H1 (cell line): ENCODE results near the gene NRXN3. TPM values are rescaled to one million over a fixed set of nuclear protein-coding genes. Genes with fewer than 3 reads are reported as not detected.

ENCODE experiments used
- CTCF ChIA-PET: fragments of 300-600 bp; sonication (Branson Sonifier 250); formaldehyde crosslinking; loops from one replicate; lab custom pipeline; 2021; ENCODE audit not compliant: partially characterized antibody; lab: Charles Lee
- POLR2A ChIA-PET: fragments of 300-600 bp; sonication (Branson Sonifier 250); formaldehyde crosslinking; loops from one replicate; lab custom pipeline; 2021; ENCODE audit warnings: inconsistent platforms; ENCODE audit not compliant: partially characterized antibody; lab: Charles Lee
- DNase-seq, 2 experiments: peaks; one replicate each; pipeline versions ENCODE4 v3.0.0 to v3.0.0-alpha.2; 2010 to 2022; ENCODE audit warnings: low spot score in 2 of 2, low read depth in 1 of 2, mixed read lengths in 1 of 2
- FAIRE-seq: peaks from 2 replicates; lab custom pipeline; 2011; peaks lifted over from hg19 to GRCh38; lab: Jason Lieb, UNC
- H2AFZ ChIP-seq: 2 replicates; pipeline ENCODE4 v1.8.1; 2012; ENCODE audit warnings: low read length, inconsistent platforms
- H2AK5ac ChIP-seq: 2 replicates; pipeline ENCODE4 v1.6.1; 2013; ENCODE audit warnings: low read depth, low read length
- H2BK120ac ChIP-seq: replicated peaks from 2 replicates; pipeline ENCODE3; 2013; ENCODE audit warnings: low read depth, low read length, inconsistent platforms
- H2BK12ac ChIP-seq: 2 replicates; pipeline ENCODE4 v1.6.1; 2013; ENCODE audit warnings: low read depth, low read length
- H2BK15ac ChIP-seq: 2 replicates; pipeline ENCODE4 v1.6.1; 2013; ENCODE audit warnings: low read length
- H2BK20ac ChIP-seq: 2 replicates; pipeline ENCODE4 v1.6.1; 2013; ENCODE audit warnings: low read length
- H2BK5ac ChIP-seq: 2 replicates; pipeline ENCODE4 v1.6.1; 2013; ENCODE audit warnings: low read depth, low read length
- H3K14ac ChIP-seq: 2 replicates; pipeline ENCODE4 v1.6.1; 2013; ENCODE audit warnings: inconsistent platforms; ENCODE audit not compliant: insufficient read length
- H3K18ac ChIP-seq: 2 replicates; pipeline ENCODE4 v1.6.1; 2013; ENCODE audit warnings: low read length; ENCODE audit errors: extremely low read depth
- H3K23ac ChIP-seq: 2 replicates; pipeline ENCODE4 v1.6.1; 2013; ENCODE audit warnings: inconsistent platforms; ENCODE audit not compliant: insufficient read length
- H3K23me2 ChIP-seq: 2 replicates; pipeline ENCODE4 v1.6.1; 2013; ENCODE audit warnings: low read depth, low read length
- H3K27ac ChIP-seq: 2 replicates; pipeline ENCODE4 v1.6.1; 2011; ENCODE audit warnings: low read depth, low read length, inconsistent platforms
- H3K27me3 ChIP-seq, 4 experiments: replicated peaks in 1 of 4; 1 replicate in 1 of 4; 2 replicates in 3 of 4; pipeline versions ENCODE4 v1.6.1 to v1.8.1; 2011 to 2013; ENCODE audit warnings: low read length in 3 of 4, mild to moderate bottlenecking in 3 of 4, inconsistent platforms in 2 of 4, mixed read lengths in 2 of 4, moderate library complexity in 1 of 4; ENCODE audit not compliant: control insufficient read depth in 3 of 4, insufficient read depth in 3 of 4; ENCODE audit errors: extremely low read depth in 1 of 4
- H3K36me3 ChIP-seq, 4 experiments: 2 replicates each; pipeline versions ENCODE4 v1.6.1 to v1.8.1; 2011 to 2013; ENCODE audit warnings: mild to moderate bottlenecking in 4 of 4, low read length in 3 of 4, moderate library complexity in 2 of 4, control low read depth in 1 of 4, inconsistent platforms in 1 of 4; ENCODE audit not compliant: insufficient read depth in 4 of 4, control insufficient read depth in 2 of 4
- H3K4ac ChIP-seq: replicated peaks from 2 replicates; pipeline ENCODE3; 2013; ENCODE audit warnings: low read length, low read depth, mixed read lengths, inconsistent platforms; ENCODE audit not compliant: insufficient read length
- H3K4me1 ChIP-seq, 4 experiments: replicated peaks in 1 of 4; 1 replicate in 1 of 4; 2 replicates in 3 of 4; pipeline versions ENCODE4 v1.6.1 to v1.8.1; 2011 to 2013; ENCODE audit warnings: low read length in 3 of 4, inconsistent platforms in 2 of 4, mixed read lengths in 1 of 4; ENCODE audit not compliant: insufficient read depth in 4 of 4, control insufficient read depth in 3 of 4
- H3K4me2 ChIP-seq, 2 experiments: 2 replicates each; pipeline versions ENCODE4 v1.6.1 to v1.8.1; 2011 to 2013; ENCODE audit warnings: low read depth in 2 of 2, low read length in 2 of 2, control low read depth in 1 of 2, inconsistent platforms in 1 of 2, mild to moderate bottlenecking in 1 of 2; ENCODE audit not compliant: insufficient read depth in 1 of 2
- H3K4me3 ChIP-seq, 4 experiments: fragments of 200-600, 300-600 bp in 1 of 4; sonication (generic), shearing (Covaris generic), sonication (Bioruptor Twin) in 1 of 4; 2 replicates each; pipeline versions ENCODE4 v1.5.1 to v1.8.1; 2011 to 2016; ENCODE audit warnings: low read length in 4 of 4, low read depth in 3 of 4, control low read depth in 2 of 4, inconsistent platforms in 2 of 4, mild to moderate bottlenecking in 2 of 4, mixed read lengths in 1 of 4, moderate library complexity in 1 of 4; ENCODE audit not compliant: insufficient read depth in 2 of 4; ENCODE audit errors: extremely low read depth in 1 of 4
- H3K56ac ChIP-seq: replicated peaks from 2 replicates; pipeline ENCODE3; 2013; ENCODE audit warnings: low read depth, mild to moderate bottlenecking, mixed read lengths, low read length, inconsistent platforms; ENCODE audit not compliant: insufficient read length
- H3K79me1 ChIP-seq: 2 replicates; pipeline ENCODE4 v1.6.1; 2013; ENCODE audit warnings: low read depth, low read length, control low read depth
- H3K79me2 ChIP-seq, 2 experiments: 2 replicates each; pipeline versions ENCODE4 v1.6.1 to v1.8.1; 2012 to 2013; ENCODE audit warnings: low read length in 2 of 2, mild to moderate bottlenecking in 2 of 2, inconsistent platforms in 1 of 2; ENCODE audit not compliant: insufficient read depth in 2 of 2, control insufficient read depth in 1 of 2
- H3K9ac ChIP-seq, 4 experiments: replicated peaks in 1 of 4; 1 replicate in 1 of 4; 2 replicates in 3 of 4; pipeline versions ENCODE4 v1.6.1 to v1.8.1; 2011 to 2013; ENCODE audit warnings: low read depth in 3 of 4, low read length in 3 of 4, control low read depth in 2 of 4, mild to moderate bottlenecking in 2 of 4, moderate library complexity in 2 of 4, inconsistent platforms in 1 of 4; ENCODE audit errors: extremely low read depth in 1 of 4
- H3K9me3 ChIP-seq, 2 experiments: 2 replicates each; pipeline versions ENCODE4 v1.6.1 to v1.8.1; 2012 to 2013; ENCODE audit warnings: mild to moderate bottlenecking in 2 of 2, moderate library complexity in 2 of 2, control low read depth in 1 of 2, inconsistent platforms in 1 of 2, low read depth in 1 of 2, low read length in 1 of 2, mixed read lengths in 1 of 2; ENCODE audit not compliant: insufficient read depth in 2 of 2
- H4K20me1 ChIP-seq, 2 experiments: replicated peaks in 1 of 2; 2 replicates each; pipeline versions ENCODE3 to v1.8.1; 2011 to 2013; ENCODE audit warnings: inconsistent platforms in 2 of 2, low read length in 2 of 2, mild to moderate bottlenecking in 1 of 2; ENCODE audit not compliant: insufficient read depth in 2 of 2, control insufficient read depth in 1 of 2
- H4K5ac ChIP-seq: 2 replicates; pipeline ENCODE4 v1.6.1; 2013; ENCODE audit warnings: low read length, low read depth, mixed read lengths, inconsistent platforms; ENCODE audit not compliant: insufficient read length
- H4K8ac ChIP-seq: 2 replicates; pipeline ENCODE4 v1.8.0; 2013; ENCODE audit warnings: mild to moderate bottlenecking, moderate library complexity, low read length, inconsistent platforms; ENCODE audit not compliant: insufficient read depth; ENCODE audit errors: extremely low read depth
- H4K91ac ChIP-seq: replicated peaks from 2 replicates; pipeline ENCODE3; 2013; ENCODE audit warnings: low read length, mixed read lengths, inconsistent platforms; ENCODE audit not compliant: insufficient read length
- CEBPB ChIP-seq: IDR thresholded peaks from 2 replicates; pipeline ENCODE4 v1.6.1; 2012; ENCODE audit warnings: low read depth, low read length
- CHD1 ChIP-seq: IDR thresholded peaks from 2 replicates; pipeline ENCODE4 v1.6.1; 2012; ENCODE audit warnings: low read depth, low read length, improper control_type of control experiment
- CHD2 ChIP-seq: IDR thresholded peaks from 2 replicates; pipeline ENCODE4 v1.6.1; 2012; ENCODE audit warnings: low read length, improper control_type of control experiment
- E2F6 ChIP-seq: IDR thresholded peaks from 2 replicates; pipeline ENCODE4 v1.6.1; 2012; ENCODE audit warnings: inconsistent platforms
- EGR1 ChIP-seq: IDR thresholded peaks from 2 replicates; pipeline ENCODE4 v1.6.1; 2011; ENCODE audit warnings: low read depth, low read length, borderline replicate concordance
- EZH2 ChIP-seq: fragments of 200-600 bp; sonication (generic); IDR thresholded peaks from 2 replicates; pipeline ENCODE4 v1.7.1; 2012; ENCODE audit warnings: low read depth, mild to moderate bottlenecking, moderate library complexity, low read length, inconsistent platforms; ENCODE audit not compliant: severe bottlenecking
- MAFK ChIP-seq: IDR thresholded peaks from 2 replicates; pipeline ENCODE4 v1.6.1; 2012; ENCODE audit warnings: low read depth, mild to moderate bottlenecking, improper control_type of control experiment, low read length
- NANOG ChIP-seq: IDR thresholded peaks from 2 replicates; pipeline ENCODE4 v1.6.1; 2011; ENCODE audit warnings: low read length, low read depth, mild to moderate bottlenecking, inconsistent platforms; ENCODE audit not compliant: insufficient read depth, poor library complexity, severe bottlenecking
- POLR2AphosphoS5 ChIP-seq: IDR thresholded peaks from 2 replicates; pipeline ENCODE4 v1.6.1; 2011; ENCODE audit warnings: low read depth, low read length
- POU5F1 ChIP-seq: IDR thresholded peaks from 2 replicates; pipeline ENCODE4 v1.6.1; 2011; ENCODE audit warnings: low read depth, mild to moderate bottlenecking, low read length, moderate library complexity
- SIRT6 ChIP-seq: IDR thresholded peaks from one replicate; pipeline ENCODE4 v1.7.1; 2012; ENCODE audit warnings: low read length, inconsistent platforms
- SP1 ChIP-seq: IDR thresholded peaks from 2 replicates; pipeline ENCODE4 v1.6.1; 2011; ENCODE audit warnings: low read depth, low read length
- SP2 ChIP-seq: IDR thresholded peaks from 2 replicates; pipeline ENCODE4 v1.6.1; 2012; ENCODE audit warnings: mild to moderate bottlenecking, low read length, inconsistent platforms
- TBP ChIP-seq: IDR thresholded peaks from 2 replicates; pipeline ENCODE4 v1.6.1; 2011; ENCODE audit warnings: low read depth, low read length, improper control_type of control experiment
- TEAD4 ChIP-seq: IDR thresholded peaks from 2 replicates; pipeline ENCODE4 v1.6.1; 2012; ENCODE audit warnings: low read depth, low read length, inconsistent platforms, mixed read lengths
- WGBS, 2 experiments: shearing (Covaris generic) in 1 of 2; methylation state at CpG; one replicate each; pipeline versions ENCODE4 v1.1.6 to v1.1.7; 2013 to 2015; ENCODE audit warnings: low lambda C conversion rate in 2 of 2, mixed read lengths in 2 of 2, inconsistent platforms in 1 of 2, low coverage in 1 of 2, missing lambda C conversion rate in 1 of 2; ENCODE audit not compliant: insufficient replicate concordance in 2 of 2, insufficient coverage in 1 of 2, insufficient read length in 1 of 2; ENCODE audit errors: extremely low coverage in 1 of 2, missing lambda C conversion rate in 1 of 2; 5-methylcytosine and 5-hydroxymethylcytosine counted together
- polyA plus RNA-seq, 7 experiments: library from polyadenylated mRNA; depleted of rRNA in 3 of 7; stranded (reverse) in 5 of 7; unstranded in 2 of 7; fragments of >200 nt in 5 of 7; fragments of 200-250 nt in 2 of 7; gene quantifications; 1 replicate in 5 of 7; 2 replicates in 1 of 7; 4 replicates in 1 of 7; pipeline versions ENCODE4 v1.2.1 to v1.2.3, GENCODE V29; 2011 to 2013; ENCODE audit warnings: missing spikeins in 2 of 7, mixed read lengths in 2 of 7
- total RNA-seq: library from RNA; stranded (reverse); fragmentation: NEBNext Ultra II Directional; extraction: Animal tissue kit (Norgen Biotek cat#: 25700); gene quantifications from 2 replicates; pipeline ENCODE4 v1.2.1, GENCODE V29; 2021

NRXN3 gene
- total and polyA plus RNA-seq, 2 of the 8 experiments (the other 6 are each of a cell fraction or from before 2014, with no cell fraction given) = 2.6 to 4.1 TPM

DNA sequence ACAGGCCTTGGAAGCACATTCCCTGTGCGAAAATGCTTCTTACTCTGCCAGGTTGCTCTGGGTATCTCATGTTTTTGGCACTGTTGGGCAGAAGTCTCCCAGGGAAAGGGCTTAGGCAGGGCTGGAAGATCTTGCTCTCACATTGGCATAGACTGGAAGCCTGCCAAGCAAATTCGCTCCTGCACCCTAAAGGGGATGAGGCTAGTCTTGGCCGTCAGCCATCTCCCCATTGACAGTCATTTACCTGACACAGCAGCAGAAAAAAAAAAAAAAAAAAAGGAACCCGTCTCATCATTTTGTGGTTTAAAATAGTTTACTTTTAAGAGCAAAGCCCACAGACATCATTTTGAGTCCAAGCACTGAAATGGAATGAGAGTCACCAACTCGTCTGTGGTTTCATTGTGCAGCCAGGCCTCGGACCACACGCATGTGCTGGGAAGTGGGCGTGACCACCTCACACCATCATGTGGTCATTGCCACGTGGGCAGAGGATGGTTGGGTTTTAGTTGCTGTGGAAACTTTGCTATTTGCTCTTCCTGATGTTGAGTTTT lies 84.8 kb downstream of the NRXN3 start:
- Histone ChIP-seq H2BK5ac (no peak overlapping the region), H4K5ac (no peak overlapping the region), H3K23ac (no peak overlapping the region), H3K18ac (no peak overlapping the region), H3K9ac (no peak overlapping the region), H3K36me3 (no peaks in the 10 kb centered on the region; a peak in 1 of 8 replicates), H3K23me2 (no peaks in the 10 kb centered on the region; the same call in 1 of the 2 replicates), H2BK120ac (no peak overlapping the region), H3K14ac (no peak overlapping the region), H3K9me3 (no peaks in the 10 kb centered on the region), H2AK5ac (no peak overlapping the region), H3K27ac (no peak overlapping the region), H2AFZ (no peak overlapping the region), H3K4me1 (no peaks in the 10 kb centered on the region), H3K79me2 (no peaks in the 10 kb centered on the region), H2BK20ac (no peak overlapping the region), H2BK12ac (no peak overlapping the region), H3K56ac (no peak overlapping the region), H4K8ac (no peak overlapping the region), H3K4ac (no peak overlapping the region), H2BK15ac (no peak overlapping the region), H3K4me2 (no peak overlapping the region), H3K4me3 (no peak overlapping the region), H4K20me1 (no peaks in the 10 kb centered on the region), H3K79me1 (no peaks in the 10 kb centered on the region), H4K91ac (no peak overlapping the region), H3K27me3 (no peaks in the 10 kb centered on the region; a peak in 1 of 7 replicates)
- ChIA-PET CTCF (interaction anchor here (1.3 kb wide), 1 partner anchor 28 kb away, joined by 3 read pairs; no protein-coding TSS in a partner anchor), POLR2A (no interaction called here)
- FAIRE-seq (no peak), DNase-seq (no peak)
- WGBS, 2 experiments = 91% methylated on average over 7 of the region's 9 CpGs; no CpG with 5 or more reads in 1 of the 2 experiments
- TF ChIP-seq TEAD4 (no peak), TBP (no peak), EGR1 (no peak), MAFK (no peak), SP2 (no peak), POLR2AphosphoS5 (no peak), CHD2 (no peak), SP1 (no peak), CEBPB (no peak), NANOG (no peak), SIRT6 (no peak), E2F6 (no peak), EZH2 (no peak), POU5F1 (no peak), CHD1 (no peak)
